SK-N-SH (cell line): ENCODE results near the gene IRF5. TPM values are rescaled to one million over a fixed set of nuclear protein-coding genes. Genes with fewer than 3 reads are reported as not detected.

Experiments
- CTCF ChIA-PET: fragments of 300-600, 350-600 bp; formaldehyde crosslinking; extraction: SDS; loops from one replicate; lab custom pipeline; 2021; lab: Yijun Ruan, JAX
- POLR2A ChIA-PET: fragments of 350-600 bp; sonication (Branson Sonifier 250); formaldehyde crosslinking; extraction: SDS; loops from one replicate; lab custom pipeline; 2020; ENCODE audit warnings: antibody characterized with exemption, inconsistent platforms; lab: Yijun Ruan, JAX
- DNase-seq: peaks from one replicate; pipeline ENCODE4 v3.0.0; 2012
- H2AFZ ChIP-seq: fragments of 200-600 bp; sonication (generic); 2 replicates; pipeline ENCODE4 v1.8.1; 2016; ENCODE audit warnings: antibody characterized with exemption, mild to moderate bottlenecking, low read depth
- H3F3A ChIP-seq: fragments of 200-600 bp; sonication (generic); replicated peaks from 2 replicates; pipeline ENCODE3; 2016; ENCODE audit warnings: antibody characterized with exemption, mild to moderate bottlenecking; ENCODE audit not compliant: insufficient read depth
- H3K27ac ChIP-seq, 2 experiments: fragments of 200-500 bp in 1 of 2; fragments of 200-600 bp in 1 of 2; sonication (Bioruptor generic) in 1 of 2; sonication (generic), shearing (Covaris generic) in 1 of 2; 2 replicates each; pipeline versions ENCODE4 v1.5.1 to v1.6.1; 2014 to 2016; ENCODE audit warnings: low read depth in 2 of 2, inconsistent platforms in 1 of 2, low read length in 1 of 2, mild to moderate bottlenecking in 1 of 2, mixed read lengths in 1 of 2
- H3K27me3 ChIP-seq: fragments of 200-600 bp; sonication (generic), shearing (Covaris generic); 2 replicates; pipeline ENCODE4 v1.6.1; 2016; ENCODE audit warnings: mixed run types; ENCODE audit not compliant: insufficient read depth
- H3K36me3 ChIP-seq, 2 experiments: fragments of 200-500 bp in 1 of 2; fragments of 200-600 bp in 1 of 2; sonication (Bioruptor generic) in 1 of 2; sonication (generic) in 1 of 2; replicated peaks in 1 of 2; 2 replicates each; pipeline versions ENCODE3 to v1.5.1; 2014 to 2016; ENCODE audit warnings: low read length in 1 of 2, mild to moderate bottlenecking in 1 of 2; ENCODE audit not compliant: insufficient read depth in 2 of 2, control insufficient read depth in 1 of 2
- H3K4me1 ChIP-seq, 2 experiments: fragments of 200-500 bp in 1 of 2; fragments of 200-600 bp in 1 of 2; sonication (Bioruptor generic) in 1 of 2; sonication (generic), shearing (Covaris generic) in 1 of 2; 2 replicates each; pipeline versions ENCODE4 v1.5.1 to v1.6.1; 2014 to 2016; ENCODE audit warnings: low read depth in 1 of 2, low read length in 1 of 2, mixed run types in 1 of 2; ENCODE audit not compliant: insufficient read depth in 2 of 2, control insufficient read depth in 1 of 2
- H3K4me2 ChIP-seq: fragments of 200-600 bp; sonication (generic), shearing (Covaris generic); 2 replicates; pipeline ENCODE4 v1.6.1; 2017; ENCODE audit warnings: mixed run types
- H3K4me3 ChIP-seq, 2 experiments: fragments of 200-500 bp in 1 of 2; fragments of 200-600 bp in 1 of 2; sonication (Bioruptor generic) in 1 of 2; sonication (generic), shearing (Covaris generic) in 1 of 2; 2 replicates each; pipeline versions ENCODE4 v1.5.1 to v1.8.1; 2014 to 2016; ENCODE audit warnings: low read depth in 2 of 2, inconsistent platforms in 1 of 2, low read length in 1 of 2, mild to moderate bottlenecking in 1 of 2, mixed read lengths in 1 of 2, moderate library complexity in 1 of 2
- H3K79me2 ChIP-seq: fragments of 200-600 bp; sonication (generic); 2 replicates; pipeline ENCODE4 v1.8.1; 2017; ENCODE audit warnings: mild to moderate bottlenecking; ENCODE audit not compliant: insufficient read depth
- H3K9ac ChIP-seq: fragments of 200-600 bp; sonication (generic); 2 replicates; pipeline ENCODE4 v1.6.1; 2017; ENCODE audit warnings: mixed run types
- H3K9me2 ChIP-seq: fragments of 200-600 bp; sonication (generic); 2 replicates; pipeline ENCODE4 v1.6.1; 2017; ENCODE audit warnings: mixed run types
- H3K9me3 ChIP-seq: fragments of 200-600 bp; sonication (generic); 2 replicates; pipeline ENCODE4 v1.6.1; 2017; ENCODE audit warnings: mixed run types, mild to moderate bottlenecking, moderate library complexity
- H4K20me1 ChIP-seq: fragments of 200-600 bp; sonication (generic); 2 replicates; pipeline ENCODE4 v1.6.1; 2017; ENCODE audit warnings: mild to moderate bottlenecking, mixed run types; ENCODE audit not compliant: insufficient read depth
- ELF1 ChIP-seq: IDR thresholded peaks from 2 replicates; pipeline ENCODE4 v1.4.0; 2012
- EZH2phosphoT487 ChIP-seq: fragments of 200-600 bp; sonication (generic); IDR thresholded peaks from 2 replicates; pipeline ENCODE4 v1.6.1; 2017; ENCODE audit warnings: low read depth, mixed run types, mild to moderate bottlenecking, antibody characterized with exemption, moderate library complexity, borderline replicate concordance
- FOXJ3 ChIP-seq: sonication (generic); formaldehyde crosslinking; IDR thresholded peaks from 2 replicates; pipeline ENCODE4 v1.5.1; 2020; ENCODE audit warnings: mild to moderate bottlenecking, missing genetic modification reagents
- GATA2 ChIP-seq: sonication (generic); formaldehyde crosslinking; IDR thresholded peaks from 2 replicates; pipeline ENCODE4 v1.5.0; 2020; ENCODE audit warnings: mild to moderate bottlenecking, missing genetic modification reagents
- JUND ChIP-seq: IDR thresholded peaks from 2 replicates; pipeline ENCODE4 v1.4.0; 2012
- NFIC ChIP-seq: IDR thresholded peaks from 2 replicates; pipeline ENCODE4 v1.4.0; 2012; ENCODE audit warnings: borderline replicate concordance
- NRF1 ChIP-seq: IDR thresholded peaks from 2 replicates; pipeline ENCODE4 v1.6.1; 2012; ENCODE audit warnings: low read depth, mild to moderate bottlenecking, low read length
- PBX3 ChIP-seq: IDR thresholded peaks from 2 replicates; pipeline ENCODE4; 2012
- RAD21 ChIP-seq: IDR thresholded peaks from 2 replicates; pipeline ENCODE4 v1.6.1; 2012; ENCODE audit warnings: mild to moderate bottlenecking, low read length
- SIN3A ChIP-seq: IDR thresholded peaks from 2 replicates; pipeline ENCODE4 v1.6.1; 2012; ENCODE audit warnings: low read depth, mild to moderate bottlenecking, low read length, moderate library complexity, borderline replicate concordance
- TAF1 ChIP-seq: IDR thresholded peaks from 2 replicates; pipeline ENCODE4 v1.6.1; 2012; ENCODE audit warnings: low read depth, mild to moderate bottlenecking, low read length, moderate library complexity, borderline replicate concordance
- TCF12 ChIP-seq: IDR thresholded peaks from 2 replicates; pipeline ENCODE4 v1.4.0; 2012
- TEAD4 ChIP-seq: IDR thresholded peaks from 2 replicates; pipeline ENCODE4 v1.4.0; 2012; ENCODE audit warnings: mild to moderate bottlenecking, borderline replicate concordance; ENCODE audit not compliant: insufficient read depth
- USF1 ChIP-seq: IDR thresholded peaks from 2 replicates; pipeline ENCODE4 v1.4.0; 2012; ENCODE audit warnings: low read depth, borderline replicate concordance
- WGBS: methylation state at CpG from one replicate; pipeline ENCODE4 v1.1.6; 2017; ENCODE audit warnings: low lambda C conversion rate; 5-methylcytosine and 5-hydroxymethylcytosine counted together
- polyA plus RNA-seq, 3 experiments: library from polyadenylated mRNA; depleted of rRNA; stranded (reverse); fragments of >200 nt; gene quantifications; 2 replicates each; pipeline ENCODE4 v1.2.3, GENCODE V29; 2012
- TF ChIP-seq, protein P1 (sequence below): IDR thresholded peaks from 2 replicates; pipeline ENCODE4 v1.6.1; 2012; ENCODE audit warnings: mild to moderate bottlenecking, low read depth, low read length, moderate library complexity
- TF ChIP-seq, protein P2 (sequence below): IDR thresholded peaks from 2 replicates; pipeline ENCODE4 v1.4.0; 2012; ENCODE audit warnings: low read depth

Gene IRF5
- polyA plus RNA-seq, 1 of the 3 experiments (the other 2 are of a cell fraction), result 0.62 TPM

- ChIA-PET CTCF (interaction anchor here (0.7 to 2.5 kb wide), 8 partner anchors 10 to 290 kb away, joined by 3 to 11 read pairs (median 3); no protein-coding TSS in a partner anchor), POLR2A (no interaction called here)
- H3K79me2 ChIP-seq, result no peaks in the 10 kb centered on the region
- 68% methylated on average over 5 of the region's 5 CpGs for WGBS
- no peak for DNase-seq
- no peaks in the 10 kb centered on the region for H4K20me1 ChIP-seq
- peaks cover 0 to 5% of the 10 kb centered on the region in 2 experiments; a peak in 1 of 4 replicates for H3K4me1 ChIP-seq
- H2AFZ ChIP-seq, result no peak overlapping the region
- H3K4me3 ChIP-seq, result no peak overlapping the region
- H3K9me2 ChIP-seq, result no peaks in the 10 kb centered on the region
- H3K36me3 ChIP-seq, result no peaks in the 10 kb centered on the region
- H3K9me3 ChIP-seq, result no peaks in the 10 kb centered on the region
- no peak overlapping the region for H3K9ac ChIP-seq
- H3K27ac ChIP-seq, result no peak overlapping the region
- H3K4me2 ChIP-seq, result no peak overlapping the region
- peaks cover 52% of the 10 kb centered on the region for H3K27me3 ChIP-seq
- H3F3A ChIP-seq, result no peaks in the 10 kb centered on the region
- TF ChIP-seq TEAD4, result no peak
- no peak for TF ChIP-seq TCF12
- TF ChIP-seq, protein P1, sequence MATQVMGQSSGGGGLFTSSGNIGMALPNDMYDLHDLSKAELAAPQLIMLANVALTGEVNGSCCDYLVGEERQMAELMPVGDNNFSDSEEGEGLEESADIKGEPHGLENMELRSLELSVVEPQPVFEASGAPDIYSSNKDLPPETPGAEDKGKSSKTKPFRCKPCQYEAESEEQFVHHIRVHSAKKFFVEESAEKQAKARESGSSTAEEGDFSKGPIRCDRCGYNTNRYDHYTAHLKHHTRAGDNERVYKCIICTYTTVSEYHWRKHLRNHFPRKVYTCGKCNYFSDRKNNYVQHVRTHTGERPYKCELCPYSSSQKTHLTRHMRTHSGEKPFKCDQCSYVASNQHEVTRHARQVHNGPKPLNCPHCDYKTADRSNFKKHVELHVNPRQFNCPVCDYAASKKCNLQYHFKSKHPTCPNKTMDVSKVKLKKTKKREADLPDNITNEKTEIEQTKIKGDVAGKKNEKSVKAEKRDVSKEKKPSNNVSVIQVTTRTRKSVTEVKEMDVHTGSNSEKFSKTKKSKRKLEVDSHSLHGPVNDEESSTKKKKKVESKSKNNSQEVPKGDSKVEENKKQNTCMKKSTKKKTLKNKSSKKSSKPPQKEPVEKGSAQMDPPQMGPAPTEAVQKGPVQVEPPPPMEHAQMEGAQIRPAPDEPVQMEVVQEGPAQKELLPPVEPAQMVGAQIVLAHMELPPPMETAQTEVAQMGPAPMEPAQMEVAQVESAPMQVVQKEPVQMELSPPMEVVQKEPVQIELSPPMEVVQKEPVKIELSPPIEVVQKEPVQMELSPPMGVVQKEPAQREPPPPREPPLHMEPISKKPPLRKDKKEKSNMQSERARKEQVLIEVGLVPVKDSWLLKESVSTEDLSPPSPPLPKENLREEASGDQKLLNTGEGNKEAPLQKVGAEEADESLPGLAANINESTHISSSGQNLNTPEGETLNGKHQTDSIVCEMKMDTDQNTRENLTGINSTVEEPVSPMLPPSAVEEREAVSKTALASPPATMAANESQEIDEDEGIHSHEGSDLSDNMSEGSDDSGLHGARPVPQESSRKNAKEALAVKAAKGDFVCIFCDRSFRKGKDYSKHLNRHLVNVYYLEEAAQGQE, result peak; percentile 81
- TF ChIP-seq NFIC, result no peak
- no peak for TF ChIP-seq RAD21
- TF ChIP-seq SIN3A, result no peak
- TF ChIP-seq NRF1, result no peak
These were observed 14.3 kb upstream of the IRF5 start for GRCh38 chr7:128923411-128923800.

DNA sequence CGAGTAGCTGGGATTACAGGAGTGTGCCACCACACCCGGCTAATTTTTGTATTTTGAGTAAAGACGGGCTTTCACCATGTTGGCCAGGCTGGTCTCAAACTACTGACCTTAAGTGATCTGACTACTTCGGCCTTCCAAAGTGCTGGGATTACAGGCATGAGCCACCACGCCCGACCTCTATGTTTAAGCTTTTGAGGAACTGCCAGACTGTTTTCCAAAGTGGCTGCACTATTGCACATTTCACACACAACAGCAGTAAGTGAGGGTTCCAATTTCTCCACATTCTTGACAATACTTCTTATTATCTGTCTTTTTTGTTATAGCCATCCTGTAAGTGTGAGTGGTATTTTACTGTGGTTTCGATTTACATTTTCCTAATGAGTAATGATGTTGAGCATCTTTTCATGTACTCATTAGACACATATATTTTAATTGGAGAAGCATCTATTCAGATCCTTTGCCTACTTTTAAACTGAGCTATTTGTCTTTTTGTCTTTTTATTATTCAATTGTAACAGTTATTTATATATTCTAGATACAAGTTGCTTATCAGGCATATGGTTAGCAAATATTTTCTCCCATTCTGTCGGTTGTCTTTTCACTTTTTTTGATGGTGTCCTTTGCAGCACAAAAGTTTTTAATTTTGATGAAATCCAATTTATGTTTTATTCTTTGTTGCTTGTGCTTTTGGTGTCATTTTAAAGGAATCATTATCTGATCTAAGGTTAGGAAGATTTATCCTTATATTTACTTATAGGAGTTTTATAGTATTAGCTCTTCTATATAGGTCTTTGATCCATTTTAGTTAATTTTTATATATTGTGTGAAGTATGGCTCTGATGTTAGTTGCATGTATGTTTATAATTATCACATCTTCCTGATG is 12.8 kb upstream of the IRF5 start:
- POLR2A ChIA-PET, result no interaction called here
- Histone ChIP-seq H3F3A (no peaks in the 10 kb centered on the region), H3K27ac (no peak overlapping the region), H3K4me2 (no peak overlapping the region), H3K4me1 (peaks cover 0 to 5% of the 10 kb centered on the region in 2 experiments; a peak in 1 of 4 replicates), H3K4me3 (no peak overlapping the region), H3K9me2 (no peaks in the 10 kb centered on the region), H3K79me2 (no peaks in the 10 kb centered on the region), H4K20me1 (no peaks in the 10 kb centered on the region), H3K9ac (no peak overlapping the region), H2AFZ (no peak overlapping the region), H3K36me3 (no peaks in the 10 kb centered on the region), H3K27me3 (peaks cover 37% of the 10 kb centered on the region), H3K9me3 (no peaks in the 10 kb centered on the region)
- CTCF ChIA-PET, result interaction anchor here (0.6 to 2.5 kb wide), 5 partner anchors 13 to 1162 kb away, joined by 3 to 11 read pairs (median 3); partner anchors contain the start of gene IRF5
- WGBS, result 61% methylated on average over 8 of the region's 8 CpGs
- no peak for DNase-seq
- TF ChIP-seq PBX3 (no peak), EZH2phosphoT487 (no peak), ELF1 (no peak), USF1 (no peak), JUND (no peak), NFIC (no peak), NRF1 (no peak), GATA2 (CRISPR knock-in tag) (no peak), TAF1 (no peak), FOXJ3 (CRISPR knock-in tag) (no peak)
- TF ChIP-seq, protein P2, sequence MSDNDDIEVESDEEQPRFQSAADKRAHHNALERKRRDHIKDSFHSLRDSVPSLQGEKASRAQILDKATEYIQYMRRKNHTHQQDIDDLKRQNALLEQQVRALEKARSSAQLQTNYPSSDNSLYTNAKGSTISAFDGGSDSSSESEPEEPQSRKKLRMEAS, result no peak
- TF ChIP-seq, protein P1, result no peak
